ENCODE data around the gene AMOTL2. TPM values are rescaled to one million over a fixed set of nuclear protein-coding genes. Genes with fewer than 3 reads are reported as not detected.

The AMOTL2 gene
- total and polyA plus RNA-seq, 10 of the 15 experiments (the other 5 are each of a cell fraction or from before 2014, with no cell fraction given), result 0.20 to 0.33 TPM; not detected in 8

DNA sequence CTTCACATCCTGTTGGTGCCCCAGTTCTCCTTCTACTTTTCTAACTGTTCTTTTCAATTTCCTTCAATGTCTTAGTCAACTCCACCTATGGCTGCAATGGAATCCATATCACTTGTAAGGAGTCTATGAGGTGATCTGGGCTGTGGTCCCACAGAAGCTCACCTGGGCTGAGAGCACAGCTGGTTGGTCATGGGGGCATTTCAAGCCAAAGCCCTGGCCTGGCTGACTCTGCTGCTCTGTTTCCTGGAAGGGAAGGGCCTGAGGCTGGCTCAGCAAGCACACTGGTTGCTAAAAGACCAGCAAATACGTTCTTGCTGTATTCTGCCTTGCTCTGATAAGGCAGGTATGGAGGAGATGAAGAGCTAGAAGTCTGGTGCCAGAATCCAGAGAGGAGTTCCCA lies 29.0 kb downstream of the AMOTL2 start:
- 5% methylated on average over 1 of the region's 1 CpG for whole genome bisulfite sequencing (ENCODE audit: insufficient coverage, insufficient replicate concordance, low lambda C conversion rate, missing lambda C conversion rate)
- in situ Hi-C loops (cut with MboI), result no loop called here
- BruUV-seq (replicated peaks), result no TSS peak
- CTCF ChIA-PET, result interaction anchor here (1.1 to 1.4 kb wide), 2 partner anchors 121 to 132 kb away, joined by 3 to 4 read pairs; no protein-coding TSS in a partner anchor
- Histone ChIP-seq H3K4me3 (no peak overlapping the region), H2AFZ (ENCODE audit: control insufficient read depth, low read depth, low read length) (no peak overlapping the region), H3K4me2 (ENCODE audit: control insufficient read depth, insufficient read depth) (no peak overlapping the region), H3K9ac (ENCODE audit: control insufficient read depth, insufficient read depth, low read length) (no peak overlapping the region), H4K20me1 (ENCODE audit: control insufficient read depth, insufficient read depth) (no peaks in the 10 kb centered on the region), H3K27ac (ENCODE audit: control insufficient read depth, insufficient read depth) (no peak overlapping the region), H3K4me1 (ENCODE audit: control insufficient read depth, insufficient read depth, low read length) (no peaks in the 10 kb centered on the region), H3K27me3 (replicated peaks in 1 of 2; ENCODE audit: control insufficient read depth in 2 of 2, insufficient read depth in 2 of 2, low read length in 1 of 2) (no peaks in the 10 kb centered on the region; a peak in 2 of 4 replicates), H3K9me3 (replicated peaks; ENCODE audit: control insufficient read depth, insufficient read depth, low read length) (peaks cover 2% of the 10 kb centered on the region; the same call in 2 of the 3 replicates), H3K79me2 (ENCODE audit: control insufficient read depth, insufficient read depth, low read length) (no peaks in the 10 kb centered on the region), H3K36me3 (ENCODE audit: control insufficient read depth in 2 of 2, insufficient read depth in 2 of 2, low read length in 1 of 2) (no peaks in the 10 kb centered on the region)
- RAD21 ChIA-PET (ENCODE audit: unreplicated experiment), result no interaction called here
- POLR2A ChIA-PET, result no interaction called here
- TF ChIP-seq JUNB (IDR thresholded peaks at IDR 0.05) (no peak), CBFB (IDR thresholded peaks at IDR 0.05; ENCODE audit: low read depth) (no peak), SREBF1 (IDR thresholded peaks at IDR 0.05; ENCODE audit: low read length) (no peak), EZH2 (IDR thresholded peaks at IDR 0.05; ENCODE audit: borderline replicate concordance, control insufficient read depth, low read depth, low read length) (no peak), POLR2AphosphoS2 (IDR thresholded peaks at IDR 0.05; ENCODE audit: low read depth, low read length) (no peak), SUPT20H (IDR thresholded peaks at IDR 0.05; ENCODE audit: borderline replicate concordance, control insufficient read depth, low read depth, low read length) (no peak), SMARCA5 (IDR thresholded peaks at IDR 0.05) (no peak), ZNF384 (IDR thresholded peaks at IDR 0.05; ENCODE audit: borderline replicate concordance, low read depth, low read length) (no peak), RB1 (IDR thresholded peaks at IDR 0.05; ENCODE audit: borderline replicate concordance) (no peak)
- TF ChIP-seq, protein P1, sequence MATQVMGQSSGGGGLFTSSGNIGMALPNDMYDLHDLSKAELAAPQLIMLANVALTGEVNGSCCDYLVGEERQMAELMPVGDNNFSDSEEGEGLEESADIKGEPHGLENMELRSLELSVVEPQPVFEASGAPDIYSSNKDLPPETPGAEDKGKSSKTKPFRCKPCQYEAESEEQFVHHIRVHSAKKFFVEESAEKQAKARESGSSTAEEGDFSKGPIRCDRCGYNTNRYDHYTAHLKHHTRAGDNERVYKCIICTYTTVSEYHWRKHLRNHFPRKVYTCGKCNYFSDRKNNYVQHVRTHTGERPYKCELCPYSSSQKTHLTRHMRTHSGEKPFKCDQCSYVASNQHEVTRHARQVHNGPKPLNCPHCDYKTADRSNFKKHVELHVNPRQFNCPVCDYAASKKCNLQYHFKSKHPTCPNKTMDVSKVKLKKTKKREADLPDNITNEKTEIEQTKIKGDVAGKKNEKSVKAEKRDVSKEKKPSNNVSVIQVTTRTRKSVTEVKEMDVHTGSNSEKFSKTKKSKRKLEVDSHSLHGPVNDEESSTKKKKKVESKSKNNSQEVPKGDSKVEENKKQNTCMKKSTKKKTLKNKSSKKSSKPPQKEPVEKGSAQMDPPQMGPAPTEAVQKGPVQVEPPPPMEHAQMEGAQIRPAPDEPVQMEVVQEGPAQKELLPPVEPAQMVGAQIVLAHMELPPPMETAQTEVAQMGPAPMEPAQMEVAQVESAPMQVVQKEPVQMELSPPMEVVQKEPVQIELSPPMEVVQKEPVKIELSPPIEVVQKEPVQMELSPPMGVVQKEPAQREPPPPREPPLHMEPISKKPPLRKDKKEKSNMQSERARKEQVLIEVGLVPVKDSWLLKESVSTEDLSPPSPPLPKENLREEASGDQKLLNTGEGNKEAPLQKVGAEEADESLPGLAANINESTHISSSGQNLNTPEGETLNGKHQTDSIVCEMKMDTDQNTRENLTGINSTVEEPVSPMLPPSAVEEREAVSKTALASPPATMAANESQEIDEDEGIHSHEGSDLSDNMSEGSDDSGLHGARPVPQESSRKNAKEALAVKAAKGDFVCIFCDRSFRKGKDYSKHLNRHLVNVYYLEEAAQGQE (IDR thresholded peaks at IDR 0.05; ENCODE audit: low read depth, low read length), result no peak
- TF ChIP-seq, protein P2, sequence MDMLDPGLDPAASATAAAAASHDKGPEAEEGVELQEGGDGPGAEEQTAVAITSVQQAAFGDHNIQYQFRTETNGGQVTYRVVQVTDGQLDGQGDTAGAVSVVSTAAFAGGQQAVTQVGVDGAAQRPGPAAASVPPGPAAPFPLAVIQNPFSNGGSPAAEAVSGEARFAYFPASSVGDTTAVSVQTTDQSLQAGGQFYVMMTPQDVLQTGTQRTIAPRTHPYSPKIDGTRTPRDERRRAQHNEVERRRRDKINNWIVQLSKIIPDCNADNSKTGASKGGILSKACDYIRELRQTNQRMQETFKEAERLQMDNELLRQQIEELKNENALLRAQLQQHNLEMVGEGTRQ (IDR thresholded peaks at IDR 0.05; ENCODE audit: borderline replicate concordance, low read depth, low read length), result no peak
- TF ChIP-seq, protein P3, sequence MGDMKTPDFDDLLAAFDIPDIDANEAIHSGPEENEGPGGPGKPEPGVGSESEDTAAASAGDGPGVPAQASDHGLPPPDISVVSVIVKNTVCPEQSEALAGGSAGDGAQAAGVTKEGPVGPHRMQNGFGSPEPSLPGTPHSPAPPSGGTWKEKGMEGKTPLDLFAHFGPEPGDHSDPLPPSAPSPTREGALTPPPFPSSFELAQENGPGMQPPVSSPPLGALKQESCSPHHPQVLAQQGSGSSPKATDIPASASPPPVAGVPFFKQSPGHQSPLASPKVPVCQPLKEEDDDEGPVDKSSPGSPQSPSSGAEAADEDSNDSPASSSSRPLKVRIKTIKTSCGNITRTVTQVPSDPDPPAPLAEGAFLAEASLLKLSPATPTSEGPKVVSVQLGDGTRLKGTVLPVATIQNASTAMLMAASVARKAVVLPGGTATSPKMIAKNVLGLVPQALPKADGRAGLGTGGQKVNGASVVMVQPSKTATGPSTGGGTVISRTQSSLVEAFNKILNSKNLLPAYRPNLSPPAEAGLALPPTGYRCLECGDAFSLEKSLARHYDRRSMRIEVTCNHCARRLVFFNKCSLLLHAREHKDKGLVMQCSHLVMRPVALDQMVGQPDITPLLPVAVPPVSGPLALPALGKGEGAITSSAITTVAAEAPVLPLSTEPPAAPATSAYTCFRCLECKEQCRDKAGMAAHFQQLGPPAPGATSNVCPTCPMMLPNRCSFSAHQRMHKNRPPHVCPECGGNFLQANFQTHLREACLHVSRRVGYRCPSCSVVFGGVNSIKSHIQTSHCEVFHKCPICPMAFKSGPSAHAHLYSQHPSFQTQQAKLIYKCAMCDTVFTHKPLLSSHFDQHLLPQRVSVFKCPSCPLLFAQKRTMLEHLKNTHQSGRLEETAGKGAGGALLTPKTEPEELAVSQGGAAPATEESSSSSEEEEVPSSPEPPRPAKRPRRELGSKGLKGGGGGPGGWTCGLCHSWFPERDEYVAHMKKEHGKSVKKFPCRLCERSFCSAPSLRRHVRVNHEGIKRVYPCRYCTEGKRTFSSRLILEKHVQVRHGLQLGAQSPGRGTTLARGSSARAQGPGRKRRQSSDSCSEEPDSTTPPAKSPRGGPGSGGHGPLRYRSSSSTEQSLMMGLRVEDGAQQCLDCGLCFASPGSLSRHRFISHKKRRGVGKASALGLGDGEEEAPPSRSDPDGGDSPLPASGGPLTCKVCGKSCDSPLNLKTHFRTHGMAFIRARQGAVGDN (IDR thresholded peaks at IDR 0.05), result no peak
- TF ChIP-seq, protein P4, sequence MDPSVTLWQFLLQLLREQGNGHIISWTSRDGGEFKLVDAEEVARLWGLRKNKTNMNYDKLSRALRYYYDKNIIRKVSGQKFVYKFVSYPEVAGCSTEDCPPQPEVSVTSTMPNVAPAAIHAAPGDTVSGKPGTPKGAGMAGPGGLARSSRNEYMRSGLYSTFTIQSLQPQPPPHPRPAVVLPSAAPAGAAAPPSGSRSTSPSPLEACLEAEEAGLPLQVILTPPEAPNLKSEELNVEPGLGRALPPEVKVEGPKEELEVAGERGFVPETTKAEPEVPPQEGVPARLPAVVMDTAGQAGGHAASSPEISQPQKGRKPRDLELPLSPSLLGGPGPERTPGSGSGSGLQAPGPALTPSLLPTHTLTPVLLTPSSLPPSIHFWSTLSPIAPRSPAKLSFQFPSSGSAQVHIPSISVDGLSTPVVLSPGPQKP (IDR thresholded peaks at IDR 0.05; ENCODE audit: low read depth, low read length), result no peak
- intact Hi-C loops (cut with micrococcal nuclease; ENCODE audit: unreplicated experiment), result no loop called here
- FAIRE-seq (no peak), ATAC-seq (no peak), DNase-seq (ENCODE audit: low read depth, low spot score) (no peak)
- SMC1A ChIA-PET (ENCODE audit: uncharacterized antibody, unreplicated experiment), result no interaction called here
